Retinal pigment epithelial cell (primary cell): ENCODE data around the gene PSENEN.
A peak's percentile ranks its signal among the peaks of the same experiment; 100 is the strongest.
"Not testable (repeated sequence)": the region's sequence is repeated elsewhere in the genome, so short reads cannot be mapped to it uniquely, and the experiment has no call there.

Experiments
- DNase-seq: peaks from one replicate; pipeline ENCODE4 v3.0.0-alpha.2; 2010; ENCODE audit warnings: low read depth
- H3K4me3 ChIP-seq: 2 replicates; pipeline ENCODE4 v1.5.1; 2011; ENCODE audit warnings: mild to moderate bottlenecking, low read length, control low read depth, moderate library complexity
- TF ChIP-seq, protein P1 (sequence below): conservative IDR thresholded peaks from 2 replicates; pipeline ENCODE4 v1.5.1; 2011; ENCODE audit warnings: low read depth, low read length, control low read depth, inconsistent platforms

PSENEN gene

DNA sequence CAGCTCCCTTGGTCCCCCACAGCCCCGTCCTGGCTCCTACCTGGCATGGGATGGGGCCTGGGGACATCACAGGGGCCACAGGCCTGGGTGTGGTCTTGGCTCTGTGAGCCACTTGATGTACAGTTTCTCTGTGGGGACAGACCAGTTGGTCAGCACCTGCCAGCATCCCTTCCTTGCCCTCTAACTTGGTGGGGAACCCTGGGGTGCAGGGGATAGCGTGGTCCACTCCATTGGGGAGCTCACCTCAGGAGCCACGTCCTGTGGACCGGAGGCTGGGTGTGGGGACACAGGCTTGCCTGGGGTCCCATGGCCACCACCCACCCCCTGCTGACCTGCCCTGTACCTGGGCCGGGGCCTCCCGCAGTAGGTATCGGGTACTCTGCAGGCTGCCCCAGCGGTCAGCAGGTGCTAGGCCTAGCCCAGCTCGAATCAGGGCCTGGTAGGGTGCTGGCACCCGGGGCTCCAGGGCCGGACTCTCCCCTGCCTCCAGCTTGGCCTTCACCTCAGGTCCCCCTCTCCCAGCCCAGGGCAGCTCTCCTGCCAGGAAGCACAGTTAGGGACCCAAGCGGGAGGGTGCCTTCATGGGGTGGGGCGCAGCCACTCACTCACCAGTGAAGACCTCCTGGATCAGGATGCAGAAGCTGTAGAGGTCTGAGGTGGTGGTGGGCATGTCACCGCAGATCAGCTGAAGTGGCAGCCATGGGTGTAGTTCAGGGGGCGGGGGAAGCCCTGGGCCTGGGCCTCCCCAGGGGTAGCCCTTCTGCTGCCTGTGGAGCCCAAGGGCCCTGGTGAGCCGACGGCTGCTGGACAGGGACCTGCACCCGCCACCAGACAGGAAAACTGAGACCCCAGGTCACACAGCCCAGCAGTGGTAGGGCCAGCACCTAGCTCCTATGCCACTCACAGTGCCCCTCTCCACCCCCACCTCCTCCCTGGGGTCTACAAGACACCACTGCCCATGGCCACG, 44.8 kb downstream of the PSENEN start:
- no peak overlapping the region for H3K4me3 ChIP-seq
- TF ChIP-seq, protein P1, sequence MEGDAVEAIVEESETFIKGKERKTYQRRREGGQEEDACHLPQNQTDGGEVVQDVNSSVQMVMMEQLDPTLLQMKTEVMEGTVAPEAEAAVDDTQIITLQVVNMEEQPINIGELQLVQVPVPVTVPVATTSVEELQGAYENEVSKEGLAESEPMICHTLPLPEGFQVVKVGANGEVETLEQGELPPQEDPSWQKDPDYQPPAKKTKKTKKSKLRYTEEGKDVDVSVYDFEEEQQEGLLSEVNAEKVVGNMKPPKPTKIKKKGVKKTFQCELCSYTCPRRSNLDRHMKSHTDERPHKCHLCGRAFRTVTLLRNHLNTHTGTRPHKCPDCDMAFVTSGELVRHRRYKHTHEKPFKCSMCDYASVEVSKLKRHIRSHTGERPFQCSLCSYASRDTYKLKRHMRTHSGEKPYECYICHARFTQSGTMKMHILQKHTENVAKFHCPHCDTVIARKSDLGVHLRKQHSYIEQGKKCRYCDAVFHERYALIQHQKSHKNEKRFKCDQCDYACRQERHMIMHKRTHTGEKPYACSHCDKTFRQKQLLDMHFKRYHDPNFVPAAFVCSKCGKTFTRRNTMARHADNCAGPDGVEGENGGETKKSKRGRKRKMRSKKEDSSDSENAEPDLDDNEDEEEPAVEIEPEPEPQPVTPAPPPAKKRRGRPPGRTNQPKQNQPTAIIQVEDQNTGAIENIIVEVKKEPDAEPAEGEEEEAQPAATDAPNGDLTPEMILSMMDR: no peak
- no peak for DNase-seq

GRCh38 chr19:35790981-35791813, 45.7 kb downstream of the PSENEN start:
- DNase-seq: no peak
- TF ChIP-seq, protein P1: peak; percentile 28

GRCh38 chr19:35791814-35792279, 46.4 kb downstream of the PSENEN start:
- TF ChIP-seq, protein P1: no peak
- no peak overlapping the region for H3K4me3 ChIP-seq
- DNase-seq: no peak

More at GRCh38 chr19:35790981-35791813, 45.7 kb downstream of the PSENEN start:
- no peak overlapping the region for H3K4me3 ChIP-seq

DNA sequence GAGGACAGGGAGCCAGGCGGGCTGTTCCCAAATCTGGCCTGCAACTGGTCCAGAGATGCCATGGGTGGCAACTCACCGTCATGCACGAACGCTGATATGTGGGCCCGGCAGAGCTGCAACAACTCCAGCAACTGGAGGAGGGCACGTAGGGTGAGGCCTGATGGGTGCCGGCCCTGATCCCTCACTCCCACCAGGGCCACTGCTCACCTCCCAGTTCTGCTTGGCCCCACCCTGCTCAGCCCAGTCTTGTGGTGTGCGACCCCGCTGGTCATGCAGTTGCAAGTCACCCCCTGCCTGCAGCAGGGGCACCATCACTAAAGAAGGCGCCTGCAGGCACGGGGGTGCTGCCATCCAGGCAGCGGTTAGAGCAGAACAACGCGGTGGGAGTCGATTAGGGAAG, 46.9 kb downstream of the PSENEN start:
- no peak overlapping the region for H3K4me3 ChIP-seq
- no peak for DNase-seq
- TF ChIP-seq, protein P1: no peak

DNA sequence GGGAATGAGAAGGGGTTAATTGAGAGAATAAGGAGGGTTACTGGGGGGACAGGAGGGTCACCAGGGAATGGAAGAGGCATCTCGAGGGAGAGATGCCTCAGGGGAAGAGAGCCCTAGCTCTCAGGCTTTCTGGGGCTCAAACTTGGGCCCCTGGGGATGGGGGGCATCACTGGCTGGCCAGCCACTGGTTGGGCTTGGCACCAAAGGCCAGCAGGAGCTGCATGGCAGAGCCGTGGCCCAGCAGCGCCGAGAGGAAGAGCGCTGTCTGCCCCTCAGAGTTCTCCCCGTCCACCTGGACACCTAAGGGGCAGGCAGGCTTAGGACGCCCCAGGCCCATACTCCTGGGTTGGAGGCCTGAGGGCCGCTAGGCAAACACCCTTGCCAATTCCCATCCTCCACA, 47.4 kb downstream of the PSENEN start:
- no peak overlapping the region for H3K4me3 ChIP-seq
- TF ChIP-seq, protein P1: no peak
- DNase-seq: no peak

- no peak overlapping the region for H3K4me3 ChIP-seq
- TF ChIP-seq, protein P1: no peak
- no peak for DNase-seq
These were observed 48.1 kb downstream of the PSENEN start for GRCh38 chr19:35793381-35794165.

- DNase-seq, H3K4me3 ChIP-seq: not testable (repeated sequence)
These were observed 50.1 kb downstream of the PSENEN start for GRCh38 chr19:35795564-35795963.
